Measurements from ENCODE around the gene DTL. TPM values are rescaled to one million over a fixed set of nuclear protein-coding genes. Genes with fewer than 3 reads are reported as not detected.

Gene DTL
- total RNA-seq, 1 donor from 2014 or later = 0.48 TPM

DNA sequence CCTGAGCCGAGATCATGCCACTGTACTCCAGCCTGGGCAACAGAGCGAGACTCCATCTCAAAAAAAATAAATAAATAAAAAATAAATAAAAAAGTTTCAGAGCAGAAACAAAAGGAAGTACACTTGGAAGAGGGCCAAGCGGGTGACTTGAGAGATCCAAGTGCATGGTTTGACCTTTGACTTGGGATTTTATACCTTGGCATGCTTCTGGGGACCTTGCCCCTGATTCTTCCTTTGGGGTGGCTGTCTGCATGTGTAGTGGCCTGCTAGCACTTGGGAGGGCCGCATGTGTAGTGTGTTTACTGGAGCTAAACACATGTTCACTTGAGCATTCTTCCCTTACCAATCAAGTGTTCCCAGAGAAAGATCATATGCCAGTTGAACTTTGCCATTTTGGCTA lies 114.0 kb downstream of the DTL start:
- no peak for DNase-seq (ENCODE audit: low spot score)
- intact Hi-C loops (cut with DNase I) = no loop called here

DNA sequence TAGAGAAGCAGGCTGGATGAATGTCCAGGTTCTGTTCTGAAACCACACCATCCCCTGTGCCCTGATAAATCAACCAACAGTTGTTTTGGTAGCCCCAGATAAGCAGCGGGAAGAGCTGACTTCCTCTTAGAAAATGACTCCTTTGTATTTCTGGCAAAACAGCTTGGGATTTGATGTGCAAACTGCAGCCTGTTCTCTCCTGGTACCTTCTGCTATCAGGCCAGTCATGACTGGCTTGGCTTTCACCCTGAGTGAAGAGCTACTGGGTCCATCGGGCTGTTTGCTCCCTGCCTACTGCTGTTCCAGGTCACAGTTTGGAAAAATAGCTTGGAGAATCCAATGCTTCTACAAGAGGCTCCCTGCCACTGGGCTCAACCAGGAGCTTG lies 116.8 kb downstream of the DTL start:
- no peak for DNase-seq (ENCODE audit: low spot score)
- intact Hi-C loops (cut with DNase I) = no loop called here

DNA sequence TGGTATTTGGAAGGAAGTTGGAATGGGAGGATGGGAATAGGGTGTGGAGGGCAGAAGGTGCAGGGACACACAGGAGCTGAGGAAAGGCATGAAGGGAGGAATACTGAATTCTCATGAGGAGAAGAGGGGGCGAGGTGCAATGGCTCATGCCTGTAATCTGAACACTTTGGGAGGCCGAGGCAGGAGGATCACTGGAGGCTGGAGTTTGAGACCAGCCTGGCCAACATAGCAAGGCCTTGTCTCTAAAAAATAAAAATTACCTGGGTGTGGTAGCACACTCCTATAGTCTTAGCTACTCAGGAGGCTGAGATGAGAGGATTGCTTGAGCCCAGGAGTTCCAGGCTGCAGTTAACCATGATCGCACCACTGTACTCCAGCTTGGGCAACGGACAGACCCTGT lies 117.3 kb downstream of the DTL start:
- DNase-seq (ENCODE audit: low spot score) = no peak
- intact Hi-C loops (cut with DNase I) = no loop called here

DNA sequence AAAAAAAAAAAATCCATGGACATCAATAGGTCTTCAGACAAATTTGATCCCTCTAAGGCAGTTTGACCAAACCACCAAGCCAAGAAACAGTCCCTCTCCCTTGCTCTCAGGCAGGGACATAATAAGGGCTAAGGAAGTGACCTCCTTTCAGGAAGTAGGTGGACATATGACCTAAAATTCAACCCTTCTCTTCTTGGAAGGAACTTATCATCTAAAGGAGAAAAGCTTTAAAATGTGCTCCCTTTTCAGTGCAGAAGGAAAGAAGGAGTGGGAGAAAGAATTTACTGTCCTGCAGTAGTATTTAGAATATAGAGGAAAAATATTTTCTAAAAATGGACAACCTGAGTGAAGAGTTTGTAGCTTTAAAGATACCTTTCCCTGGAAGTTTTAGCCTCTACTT lies 118.1 kb downstream of the DTL start:
- intact Hi-C loops (cut with DNase I) = no loop called here
- DNase-seq (ENCODE audit: low spot score) = no peak

Small RNA genes lying within 50 kb of the gene (microRNA-seq; reads per million reads assigned to microRNA genes)
- gene MIR3122 = not detected

Other genes starting within 250 kb of the DTL start
- gene LPGAT1, start 205.0 kb upstream of the DTL start, total RNA-seq = 43.4 TPM
- 8.4 TPM for gene INTS7, start 191 bp upstream of the DTL start, total RNA-seq
- 68.1 TPM for gene PPP2R5A, start 249.7 kb downstream of the DTL start, total RNA-seq